Suprapubic skin (tissue), 4 donors: ENCODE measurements around the gene SMPD3.

Source experiments
- EP300 ChIP-seq: sonication (generic); formaldehyde crosslinking; IDR thresholded peaks from one replicate; pipeline ENCODE4 v1.6.1; 2017; ENCODE audit warnings: antibody characterized with exemption
- POLR2AphosphoS5 ChIP-seq, 3 donors: sonication (generic); formaldehyde crosslinking; IDR thresholded peaks; one replicate each; pipeline ENCODE4 v1.6.1; 2017; ENCODE audit warnings: antibody characterized with exemption in 3 of 3
- TF ChIP-seq, protein P1 (sequence below), 2 donors: fragments of 200-600 bp in 1 of 2; fragments of 450-650 bp in 1 of 2; sonication (generic) in 1 of 2; IDR thresholded peaks; one replicate each; pipeline ENCODE4 v1.5.1; 2016 to 2019; ENCODE audit warnings: antibody characterized with exemption in 2 of 2, mild to moderate bottlenecking in 1 of 2, moderate library complexity in 1 of 2

DNA sequence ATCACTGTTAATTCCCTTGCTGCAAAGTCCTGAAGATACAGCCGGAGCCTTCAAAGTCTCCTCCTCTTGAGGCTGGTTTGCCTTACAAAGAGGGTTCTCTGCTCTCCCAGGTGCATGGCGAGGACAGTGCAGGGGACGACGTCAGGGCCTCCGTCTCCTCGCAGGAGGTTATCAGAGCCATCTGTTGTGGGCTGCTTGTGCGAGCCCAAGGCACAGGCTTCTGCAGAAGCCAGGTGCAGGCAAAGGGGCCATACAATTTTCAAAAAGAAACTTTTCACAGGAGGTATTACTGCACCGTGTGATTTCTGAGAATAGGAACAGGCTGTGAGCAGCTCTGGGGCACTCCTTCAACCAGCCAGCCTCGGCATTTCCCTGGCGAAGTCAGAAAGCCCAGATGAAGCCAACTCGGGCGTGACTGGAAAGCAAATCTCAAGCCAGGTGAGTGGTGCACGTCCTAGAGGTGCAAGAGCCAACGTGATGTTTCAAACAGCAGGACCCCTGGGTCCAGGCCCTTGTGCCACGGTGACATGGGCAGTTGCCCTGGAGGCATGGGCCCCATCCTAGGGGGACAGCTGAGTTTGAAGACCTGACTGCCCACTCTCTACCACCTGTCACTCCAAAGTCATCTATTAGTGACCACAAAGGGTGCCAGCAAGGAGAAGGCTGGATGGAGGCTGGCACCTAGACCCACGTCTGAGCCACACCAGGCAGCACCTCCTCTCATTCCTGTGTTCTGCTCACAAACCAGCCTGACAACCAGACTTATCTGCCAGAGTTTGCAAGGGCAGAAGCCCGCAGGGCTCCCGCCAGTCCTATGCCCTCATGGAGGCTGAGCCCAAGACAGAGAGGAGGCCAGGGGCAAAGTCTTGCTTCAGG lies 68.6 kb downstream of the SMPD3 start:
- TF ChIP-seq, protein P1, sequence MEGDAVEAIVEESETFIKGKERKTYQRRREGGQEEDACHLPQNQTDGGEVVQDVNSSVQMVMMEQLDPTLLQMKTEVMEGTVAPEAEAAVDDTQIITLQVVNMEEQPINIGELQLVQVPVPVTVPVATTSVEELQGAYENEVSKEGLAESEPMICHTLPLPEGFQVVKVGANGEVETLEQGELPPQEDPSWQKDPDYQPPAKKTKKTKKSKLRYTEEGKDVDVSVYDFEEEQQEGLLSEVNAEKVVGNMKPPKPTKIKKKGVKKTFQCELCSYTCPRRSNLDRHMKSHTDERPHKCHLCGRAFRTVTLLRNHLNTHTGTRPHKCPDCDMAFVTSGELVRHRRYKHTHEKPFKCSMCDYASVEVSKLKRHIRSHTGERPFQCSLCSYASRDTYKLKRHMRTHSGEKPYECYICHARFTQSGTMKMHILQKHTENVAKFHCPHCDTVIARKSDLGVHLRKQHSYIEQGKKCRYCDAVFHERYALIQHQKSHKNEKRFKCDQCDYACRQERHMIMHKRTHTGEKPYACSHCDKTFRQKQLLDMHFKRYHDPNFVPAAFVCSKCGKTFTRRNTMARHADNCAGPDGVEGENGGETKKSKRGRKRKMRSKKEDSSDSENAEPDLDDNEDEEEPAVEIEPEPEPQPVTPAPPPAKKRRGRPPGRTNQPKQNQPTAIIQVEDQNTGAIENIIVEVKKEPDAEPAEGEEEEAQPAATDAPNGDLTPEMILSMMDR (IDR thresholded peaks at IDR 0.05), result no peak
- TF ChIP-seq POLR2AphosphoS5 (IDR thresholded peaks at IDR 0.05) (no peak), EP300 (no peak)
